Measurements from ENCODE around the gene CCNE1.

CCNE1 gene

DNA sequence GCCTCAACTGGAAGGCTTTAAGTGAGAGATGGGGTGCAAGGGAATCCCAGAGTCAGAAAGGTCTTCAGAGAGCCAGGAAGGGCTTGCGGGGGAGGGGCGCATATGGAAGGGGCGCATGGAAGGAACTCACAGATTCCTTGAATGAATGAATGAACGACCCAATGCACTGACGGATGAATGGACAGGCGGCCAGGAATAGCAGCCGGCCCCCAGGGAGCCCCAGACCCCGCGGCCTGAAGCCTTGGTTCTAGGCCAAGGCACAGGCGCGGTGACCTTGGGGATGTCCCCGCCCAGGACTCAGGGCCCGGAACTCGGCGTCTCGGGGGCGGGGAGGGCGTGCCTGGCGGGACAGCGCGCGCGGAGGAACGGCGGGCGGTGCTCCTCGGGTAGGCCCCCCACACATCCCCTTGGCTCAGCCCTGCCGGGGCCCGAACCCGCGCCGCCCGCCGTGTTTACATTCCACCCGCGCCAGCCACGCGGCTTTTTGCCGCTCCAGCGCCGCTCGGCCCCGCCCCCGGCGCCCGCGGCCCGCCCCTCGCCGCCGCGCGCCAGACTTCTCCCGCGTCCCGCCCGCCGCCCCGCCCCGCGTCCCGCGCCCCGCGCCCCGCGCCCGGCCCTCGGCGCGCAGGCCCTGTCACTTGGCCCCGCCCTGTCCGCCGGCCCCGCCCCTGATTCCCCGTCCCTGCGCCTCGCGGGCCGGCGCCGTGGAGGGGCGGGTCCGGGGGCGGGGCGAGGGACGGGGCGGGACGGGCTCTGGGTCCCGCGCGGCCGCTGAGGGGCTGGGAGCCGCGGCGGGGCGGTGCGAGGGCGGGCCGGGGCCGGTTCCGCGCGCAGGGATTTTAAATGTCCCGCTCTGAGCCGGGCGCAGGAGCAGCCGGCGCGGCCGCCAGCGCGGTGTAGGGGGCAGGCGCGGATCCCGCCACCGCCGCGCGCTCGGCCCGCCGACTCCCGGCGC lies at the start of gene CCNE1:
TSS of gene CCNE1 (plus strand) at position 867 of the 955 bp plus-strand sequence. CDS start 565 bp downstream, outside the sequence.
- peak; percentile 11 for DNase-seq

DNA sequence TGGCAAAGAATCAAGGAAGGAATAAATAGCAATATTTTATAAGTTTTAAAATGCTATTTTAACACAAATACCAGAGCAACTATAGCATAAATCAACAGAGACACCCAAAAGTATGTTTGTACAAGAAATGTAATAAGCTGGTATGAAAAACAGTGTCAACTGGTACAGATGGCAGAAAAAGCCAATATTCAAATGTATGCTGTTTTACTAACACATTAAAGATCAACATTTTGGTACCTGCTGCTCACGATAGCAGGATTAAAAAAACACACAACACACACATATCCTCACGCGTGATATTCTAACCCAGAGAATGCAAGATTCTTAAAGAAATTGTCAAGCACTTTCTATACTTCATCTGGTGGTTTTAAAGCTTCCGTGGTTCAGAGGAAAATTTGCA lies 48.6 kb upstream of the CCNE1 start:
- no peak for DNase-seq

DNA sequence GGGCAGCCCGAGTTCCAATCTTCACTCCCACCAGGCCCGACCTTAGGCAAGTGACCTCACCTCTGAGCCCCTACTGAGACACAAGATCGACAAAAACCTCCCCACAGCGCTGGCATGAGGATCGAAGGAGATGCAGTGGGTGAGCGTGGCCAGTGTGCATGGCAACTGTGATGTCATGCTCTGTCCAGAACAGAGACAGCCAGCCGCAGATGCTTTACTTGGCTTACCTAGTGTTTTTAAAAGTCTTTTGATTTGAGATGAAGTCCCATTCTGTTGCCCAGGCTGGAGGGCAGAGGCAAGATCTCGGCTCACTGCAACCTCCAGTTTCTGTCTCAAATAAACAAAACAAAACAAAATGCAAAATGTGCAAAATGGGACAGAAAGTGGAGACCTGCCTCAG lies 47.4 kb upstream of the CCNE1 start:
- DNase-seq = no peak

DNA sequence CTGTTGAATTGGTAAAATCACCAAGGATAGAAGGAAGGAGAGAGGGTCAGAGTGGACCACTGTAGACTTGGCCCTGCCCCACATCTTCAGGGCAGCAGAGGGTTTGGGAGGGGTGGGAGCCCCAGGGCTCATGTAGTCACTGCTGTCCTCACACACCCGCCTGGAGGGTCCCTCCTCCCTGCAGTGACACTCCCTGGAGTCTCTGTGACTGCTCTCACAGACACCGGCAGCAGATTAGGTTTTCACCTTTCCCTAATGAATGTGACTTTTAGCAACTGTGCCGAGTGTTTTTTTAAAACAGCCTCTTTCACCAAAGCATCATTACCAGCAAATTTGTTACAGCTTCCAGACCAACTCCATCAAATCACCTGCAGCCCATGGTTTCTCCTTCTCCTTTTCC lies 45.7 kb upstream of the CCNE1 start:
- DNase-seq = no peak

DNA sequence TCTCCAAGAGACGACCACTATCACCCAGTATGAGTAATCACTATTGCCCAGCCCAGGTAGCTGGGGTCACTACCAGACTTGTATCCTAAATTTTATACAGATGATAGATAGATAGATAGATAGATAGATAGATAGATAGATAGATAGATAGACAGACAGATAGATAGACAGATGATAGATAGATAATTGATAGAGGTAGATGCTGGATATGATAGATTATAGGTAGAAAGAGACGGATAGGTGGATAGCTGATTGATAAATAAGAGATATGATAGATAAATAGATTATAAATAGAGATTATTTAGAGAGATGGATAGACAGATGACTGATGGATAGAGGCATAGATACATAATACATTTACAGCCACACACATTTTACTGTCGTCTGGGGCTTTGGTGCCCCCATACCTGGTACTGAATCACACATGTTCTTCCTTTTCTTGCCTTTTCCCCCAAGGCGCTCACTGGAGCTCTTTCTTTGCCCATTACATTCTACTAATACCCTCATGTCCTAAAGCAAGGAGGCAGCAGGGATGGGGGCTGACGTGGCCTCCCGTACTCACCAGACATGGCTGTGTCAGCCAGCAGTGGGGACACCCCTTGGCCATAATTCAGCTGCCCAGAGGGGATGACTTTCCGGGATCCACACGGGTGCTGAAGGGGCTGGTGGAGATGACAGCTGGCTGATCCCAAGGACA lies 44.6 kb upstream of the CCNE1 start:
- DNase-seq = no peak

DNA sequence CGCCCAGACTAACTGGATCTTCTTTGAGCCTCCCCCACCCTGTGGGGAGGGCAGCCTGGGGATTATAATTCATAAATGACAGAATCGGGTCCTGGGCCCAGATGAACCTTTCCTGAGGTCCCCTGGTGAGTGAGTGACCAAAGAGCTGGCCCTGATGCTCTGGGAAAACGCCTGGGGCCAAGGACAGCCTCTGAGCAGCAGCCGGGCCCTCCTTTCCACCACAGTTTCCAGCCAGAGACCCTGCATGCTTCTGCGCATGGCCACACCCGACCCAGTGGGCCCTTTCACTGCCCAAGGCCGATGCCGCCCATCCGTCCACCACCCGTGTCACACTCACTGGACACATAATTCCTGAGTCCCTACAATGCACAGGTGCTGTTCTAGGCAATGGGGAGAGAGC lies 43.6 kb upstream of the CCNE1 start:
- DNase-seq = no peak

DNA sequence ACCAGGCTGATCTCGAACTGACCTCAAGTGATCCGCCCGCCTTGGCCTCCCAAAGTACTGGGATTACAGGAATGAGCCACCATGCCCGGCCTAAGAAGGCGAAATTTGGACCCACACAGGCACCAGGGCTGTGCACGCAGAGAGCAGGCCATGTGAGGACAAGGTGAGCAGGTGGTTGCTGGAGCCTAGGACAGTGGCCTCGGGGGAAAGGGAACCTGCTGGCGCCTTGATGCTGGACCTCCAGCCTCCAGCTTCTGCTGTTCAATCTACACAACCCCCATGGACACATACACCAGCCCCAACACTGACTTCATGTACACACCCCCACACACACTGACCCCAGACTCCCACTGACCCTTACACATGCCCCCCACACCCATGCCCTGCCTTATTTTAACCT lies 41.8 kb upstream of the CCNE1 start:
- no peak for DNase-seq

DNA sequence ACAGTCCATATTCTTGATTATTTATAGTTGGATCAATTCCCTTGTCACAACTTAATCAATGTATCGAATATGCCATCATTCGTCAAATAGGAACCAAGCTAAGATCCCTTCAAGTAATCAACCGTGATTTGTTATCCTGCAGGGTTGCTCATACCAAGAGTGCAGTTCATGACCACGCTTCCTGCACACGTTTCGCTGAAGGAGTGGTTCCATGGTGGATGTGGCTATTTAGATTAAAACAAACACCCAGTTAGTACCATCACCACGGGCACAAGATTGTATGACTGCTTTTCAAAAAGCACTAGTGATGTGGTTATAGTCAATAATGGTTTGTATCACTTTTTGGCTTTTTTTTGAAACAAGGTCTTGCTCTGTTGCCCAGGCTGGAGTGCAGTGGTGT lies 41.1 kb upstream of the CCNE1 start:
- DNase-seq = no peak

DNA sequence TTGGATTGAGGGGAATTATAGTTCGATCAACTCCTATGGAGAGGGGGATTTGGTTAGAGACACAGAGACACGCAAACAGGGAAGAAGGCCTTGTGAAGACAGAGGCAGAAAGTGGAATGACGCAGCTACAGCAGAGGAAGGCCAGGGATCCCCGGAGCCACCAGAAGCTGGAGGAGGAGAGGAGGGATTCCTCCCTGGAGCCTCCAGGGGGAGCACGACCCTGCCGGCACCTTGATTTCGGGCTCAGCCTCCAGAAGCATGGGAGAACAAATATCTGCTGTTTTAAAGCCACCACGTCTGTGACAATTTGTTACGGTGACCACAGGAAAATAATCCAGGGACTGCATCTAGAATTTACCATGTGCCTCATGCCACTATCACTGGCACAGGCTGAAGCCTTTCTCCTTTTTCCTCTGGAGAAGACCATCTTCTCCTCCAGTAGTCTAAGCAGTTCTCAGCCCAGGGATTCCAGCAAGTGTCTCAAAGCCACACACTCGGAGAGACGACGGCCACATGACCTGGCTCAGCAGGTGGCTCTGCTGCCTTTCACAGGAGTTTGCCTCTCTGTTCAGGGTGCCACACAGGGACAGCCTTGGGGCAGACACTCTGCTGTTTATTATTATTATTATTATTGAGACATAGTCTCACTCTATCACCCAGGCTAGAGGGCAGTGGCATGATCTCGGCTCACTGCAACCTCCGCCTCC lies 39.9 kb upstream of the CCNE1 start:
- DNase-seq = no peak

DNA sequence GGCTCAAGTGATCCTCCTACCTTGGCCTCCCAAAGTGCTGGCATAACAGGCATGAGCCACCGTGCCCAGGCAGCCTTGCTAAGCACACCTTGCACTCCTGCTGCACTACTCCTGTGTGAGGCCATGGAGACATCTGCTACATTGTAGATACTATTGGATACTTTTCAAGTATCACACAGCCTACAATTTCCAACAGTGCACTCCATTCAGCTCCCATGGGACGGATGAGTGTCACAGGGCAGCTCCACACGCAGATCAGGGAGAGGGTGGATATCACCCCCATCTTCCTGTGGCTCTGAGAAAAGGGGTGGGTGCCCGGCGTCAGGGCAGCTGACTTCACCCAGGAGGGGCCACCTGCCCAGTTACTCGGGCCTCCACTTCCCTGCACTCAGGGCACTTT lies 39.1 kb upstream of the CCNE1 start:
- no peak for DNase-seq

DNA sequence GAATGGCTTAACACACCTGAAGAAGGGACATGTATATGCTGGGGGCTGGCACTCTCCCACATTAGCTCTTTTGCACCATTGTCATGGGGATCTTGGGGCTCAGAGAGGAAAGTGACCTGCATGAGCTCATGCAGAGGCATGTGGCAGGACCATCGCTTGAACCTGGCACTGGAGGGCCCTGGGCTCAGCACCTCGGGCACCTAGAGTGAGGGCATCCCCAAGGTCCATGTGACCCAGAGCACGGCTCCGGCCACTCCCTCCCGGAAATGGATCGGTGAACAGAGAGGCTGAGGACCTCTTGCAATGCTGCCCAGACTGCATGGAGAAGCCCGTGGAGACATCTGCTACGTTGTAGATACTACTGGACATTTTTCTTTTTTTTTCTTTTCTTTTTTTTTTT lies 38.6 kb upstream of the CCNE1 start:
- no peak for DNase-seq

DNA sequence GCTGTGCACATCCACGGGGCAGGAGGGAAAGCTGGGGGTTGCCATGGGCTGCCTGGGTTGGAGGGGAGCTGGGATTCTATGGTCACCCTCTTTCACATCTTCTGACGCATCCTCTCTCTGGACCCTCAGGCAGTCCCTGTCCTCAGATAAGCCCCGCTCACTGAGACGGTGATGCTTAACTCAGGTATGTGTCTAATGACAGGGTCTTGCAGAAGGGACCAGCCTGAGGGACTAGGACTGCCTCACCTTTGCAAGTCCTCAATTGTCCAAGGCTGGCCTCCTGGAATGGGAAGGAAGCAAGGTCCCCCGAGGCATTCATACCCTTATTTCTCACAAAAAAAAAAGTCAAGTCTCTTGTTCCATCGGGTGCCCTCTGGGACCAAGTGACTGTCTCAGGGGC lies 37.7 kb upstream of the CCNE1 start:
- DNase-seq = no peak

DNA sequence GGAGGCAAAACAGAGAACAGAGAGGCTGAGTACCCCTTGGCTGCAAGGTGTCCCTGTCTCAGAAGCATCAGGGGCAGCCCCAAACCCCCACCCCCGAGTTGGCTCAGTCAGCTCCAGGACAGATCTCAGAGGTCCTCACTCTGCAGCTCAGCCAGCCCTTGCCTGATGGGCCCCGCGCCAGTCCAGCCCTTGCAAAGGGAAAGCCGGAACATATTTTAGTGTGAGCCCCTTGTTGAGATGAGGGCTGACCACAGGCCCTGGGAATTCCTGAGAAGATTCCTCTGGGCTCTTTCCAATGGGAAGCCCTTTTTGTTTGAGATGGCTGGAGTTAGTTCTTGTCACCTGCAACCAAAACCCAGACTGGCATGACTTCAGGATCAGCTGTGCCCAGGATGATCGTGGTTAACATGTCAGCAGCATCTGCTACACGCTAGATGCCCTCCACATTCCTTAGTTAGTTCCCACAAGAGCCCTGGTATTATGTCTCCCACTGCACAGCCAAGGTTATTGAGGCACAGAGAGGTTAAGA lies 33.9 kb upstream of the CCNE1 start:
- no peak for DNase-seq

DNA sequence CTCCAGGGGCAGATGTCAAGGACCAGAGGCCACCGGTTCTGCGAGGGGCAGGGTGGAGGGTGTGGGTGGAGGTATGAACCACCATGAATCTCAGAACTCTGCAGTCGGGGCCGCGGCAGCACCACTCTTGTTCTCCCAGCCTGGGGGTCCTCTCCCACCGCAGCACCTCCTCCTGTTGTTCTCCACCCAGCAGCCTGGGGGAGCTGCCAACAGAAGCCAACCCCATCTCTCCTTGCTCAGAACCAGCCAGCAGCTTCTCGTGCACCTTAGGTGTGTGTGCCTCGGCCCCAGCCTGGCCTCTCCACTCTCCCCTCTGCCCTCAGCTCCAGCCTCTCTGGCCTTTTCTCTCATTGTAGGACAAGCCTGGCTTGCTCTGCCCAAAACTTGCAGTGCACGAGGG lies 31.9 kb upstream of the CCNE1 start:
- no peak for DNase-seq

DNA sequence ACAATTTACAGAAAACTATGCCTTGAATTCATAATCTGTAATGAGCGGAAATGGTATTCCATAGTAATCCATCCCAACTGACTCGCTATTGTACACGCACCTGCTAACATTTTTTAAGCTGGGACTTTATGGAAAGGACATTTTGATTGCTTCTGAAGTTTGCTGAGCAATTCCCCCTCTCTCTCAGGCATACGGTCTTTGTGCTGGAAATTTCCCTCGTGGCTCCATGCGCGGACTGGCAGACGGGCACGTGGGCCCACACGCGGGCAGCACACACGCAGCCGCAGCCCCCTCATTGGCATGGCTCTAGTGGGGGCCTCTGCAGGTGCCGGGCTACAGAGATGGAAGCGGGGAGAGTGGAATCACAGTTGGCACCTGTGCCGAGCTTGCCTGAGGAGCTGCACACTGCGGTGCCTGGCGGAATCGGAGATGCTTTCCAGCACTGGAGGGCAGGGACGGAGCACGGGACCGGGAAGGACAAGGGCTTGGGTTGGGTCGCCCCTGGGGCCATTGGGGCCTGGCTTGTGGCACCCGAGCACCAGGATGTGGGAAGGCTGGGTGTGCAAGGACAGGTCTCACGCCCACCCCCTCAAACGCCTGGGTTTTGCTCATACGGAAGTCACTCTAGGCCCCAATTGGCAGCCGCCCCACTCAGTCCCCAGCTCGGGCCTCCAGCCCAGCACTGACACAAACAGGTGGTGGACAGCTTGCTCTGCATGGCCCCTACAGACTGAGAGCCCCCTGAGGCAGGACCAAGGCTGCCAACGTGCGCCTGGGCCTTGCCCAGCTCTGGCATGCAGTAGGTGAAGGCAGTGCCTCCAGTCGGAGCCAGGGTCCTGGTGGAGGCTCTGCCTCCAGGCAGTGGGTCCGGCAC lies 30.2 kb upstream of the CCNE1 start:
- no peak for DNase-seq

DNA sequence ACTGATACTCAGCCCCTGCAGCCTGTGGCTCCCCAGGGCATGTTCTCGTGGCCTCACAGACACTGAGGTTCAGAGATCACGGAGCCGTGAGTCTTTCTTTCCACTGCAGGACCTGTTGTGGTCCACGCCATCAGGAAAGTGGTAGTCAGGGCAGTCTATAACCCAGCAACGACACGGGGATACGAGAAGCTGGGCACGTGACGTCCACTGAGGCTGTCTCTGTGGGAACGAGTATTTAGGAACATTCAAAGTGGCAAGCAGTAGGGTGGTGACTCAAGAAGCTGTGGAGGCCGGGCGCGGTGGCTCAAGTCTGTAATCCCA lies 29.6 kb upstream of the CCNE1 start:
- no peak for DNase-seq

DNA sequence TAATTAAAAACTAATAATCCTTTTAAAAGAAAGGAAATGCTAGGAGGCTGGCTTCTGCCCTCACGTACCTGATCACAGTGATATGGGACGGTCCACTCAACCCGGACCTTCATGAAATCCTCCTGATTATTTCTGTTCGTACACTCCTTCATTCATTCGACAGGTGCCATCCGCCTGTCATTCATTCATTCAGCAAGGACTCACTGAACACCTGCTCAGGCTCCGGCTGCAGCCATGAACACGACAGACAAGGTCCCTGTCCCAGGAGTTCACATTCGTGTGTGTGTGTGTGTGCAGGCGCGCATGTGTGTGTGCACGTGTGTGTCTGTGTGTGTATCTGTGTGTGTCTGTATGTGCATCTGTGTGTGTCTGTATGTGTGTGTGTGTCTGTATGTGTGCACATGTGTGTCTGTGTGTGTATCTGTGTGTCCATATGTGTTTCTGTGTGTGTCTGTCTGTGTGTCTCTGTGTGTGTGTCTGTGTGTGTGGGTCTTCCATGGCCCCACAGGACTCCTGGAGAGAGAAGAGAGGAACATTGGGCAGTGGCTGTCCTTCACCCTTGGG lies 28.1 kb upstream of the CCNE1 start:
- DNase-seq = no peak

DNA sequence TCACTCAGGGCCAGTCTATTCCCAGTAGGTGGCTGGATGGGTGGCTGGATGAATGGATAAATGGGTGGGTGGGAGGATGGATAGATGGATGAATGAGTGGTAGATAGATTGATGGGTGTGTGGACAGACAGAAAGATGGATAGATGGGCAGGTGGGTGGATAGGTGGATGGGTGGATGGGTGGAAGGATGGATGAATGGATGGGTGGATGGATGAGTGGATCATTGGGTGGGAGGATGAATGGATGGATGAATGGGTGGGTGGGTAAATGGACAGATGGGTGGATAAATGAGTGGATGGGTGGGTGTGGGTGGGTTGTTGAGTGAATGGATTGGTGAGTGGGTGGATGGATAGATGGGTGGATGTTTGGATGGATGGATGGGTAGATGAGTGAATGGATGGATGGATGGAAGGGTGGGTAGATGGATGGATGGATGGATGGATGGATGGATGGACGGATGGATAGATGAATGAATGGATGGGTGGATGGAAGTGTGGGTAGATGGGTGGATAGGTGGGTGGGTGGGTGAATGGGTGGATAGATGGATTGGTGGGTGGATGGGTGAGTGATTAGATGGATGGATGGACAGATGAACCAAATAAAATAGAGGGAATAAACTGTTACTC lies 27.1 kb upstream of the CCNE1 start:
- no peak for DNase-seq

DNA sequence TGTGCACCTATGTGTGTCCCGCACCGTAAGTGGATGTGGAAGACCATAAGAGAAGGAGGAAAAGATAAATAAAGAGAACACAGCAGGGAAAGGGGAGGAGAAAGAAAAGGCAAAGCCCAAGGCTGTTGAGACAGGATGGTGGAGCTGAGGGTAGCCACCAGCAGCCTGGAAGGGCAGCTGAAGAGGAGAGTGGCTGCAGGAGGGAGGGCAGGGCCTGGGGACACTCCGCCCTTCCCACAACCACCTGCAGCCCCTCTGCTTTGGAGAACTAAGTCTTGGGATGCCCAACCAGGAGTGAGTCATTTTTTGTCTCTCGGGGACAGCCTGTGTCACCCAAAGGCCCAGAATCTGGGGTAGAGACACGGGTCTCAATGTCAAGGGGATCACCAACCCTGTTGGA lies 26.4 kb upstream of the CCNE1 start:
- no peak for DNase-seq

DNA sequence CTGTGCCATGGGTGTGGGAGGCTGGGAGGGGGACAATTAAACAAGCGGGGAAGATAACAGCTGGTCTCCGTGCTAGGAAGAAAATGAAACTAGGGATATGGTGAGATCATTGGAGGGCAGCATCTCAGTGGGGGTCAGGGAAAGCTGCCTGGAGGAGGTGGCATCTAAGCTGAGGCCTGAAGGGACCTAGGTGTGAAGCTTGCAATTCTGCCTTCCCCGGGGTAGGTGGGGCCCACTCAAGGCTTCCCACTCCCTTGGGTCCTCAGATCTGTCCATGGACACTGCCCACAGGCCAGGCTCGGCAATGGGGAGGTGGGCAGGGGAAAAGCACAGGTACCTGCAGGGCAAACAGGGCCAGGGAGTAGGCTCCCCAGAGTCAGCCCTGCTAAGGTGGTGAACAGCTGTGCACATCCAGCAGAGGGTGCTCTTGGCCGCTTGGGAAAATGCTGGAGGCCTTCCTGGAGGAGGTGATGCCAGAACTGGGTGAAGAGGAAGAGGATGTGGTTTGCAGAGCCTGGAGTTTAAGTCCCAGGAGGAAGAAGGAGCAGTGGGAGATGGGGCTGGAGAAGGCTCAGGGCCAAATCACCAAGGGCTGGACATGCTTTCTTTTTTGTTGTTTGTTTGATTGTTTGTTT lies 25.7 kb upstream of the CCNE1 start:
- no peak for DNase-seq

DNA sequence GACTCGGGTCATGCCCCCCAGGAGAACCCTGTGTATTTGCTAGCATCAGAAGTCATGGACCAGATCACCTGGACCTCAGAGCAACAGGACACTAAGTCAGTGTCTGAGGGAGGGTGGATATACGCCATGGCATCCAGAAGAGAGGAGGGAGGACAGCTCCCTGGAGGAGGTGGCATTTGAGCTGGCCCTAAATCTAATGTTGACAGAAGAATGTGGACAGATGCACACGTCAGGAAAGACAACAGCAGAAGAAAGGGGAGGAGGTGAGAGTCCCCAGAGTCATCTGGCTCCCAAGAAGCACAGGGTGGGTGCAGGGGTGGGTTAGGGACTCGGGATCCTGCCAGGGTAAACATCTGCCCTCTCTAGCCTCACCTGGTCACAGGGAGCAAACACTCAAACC lies 24.5 kb upstream of the CCNE1 start:
- no peak for DNase-seq

Data from SIG-M5 (cell line).